ENCODE data around the gene EVPL.
"Not testable (repeated sequence)": the region's sequence is repeated elsewhere in the genome, so short reads cannot be mapped to it uniquely, and the experiment has no call there.

The EVPL gene

DNA sequence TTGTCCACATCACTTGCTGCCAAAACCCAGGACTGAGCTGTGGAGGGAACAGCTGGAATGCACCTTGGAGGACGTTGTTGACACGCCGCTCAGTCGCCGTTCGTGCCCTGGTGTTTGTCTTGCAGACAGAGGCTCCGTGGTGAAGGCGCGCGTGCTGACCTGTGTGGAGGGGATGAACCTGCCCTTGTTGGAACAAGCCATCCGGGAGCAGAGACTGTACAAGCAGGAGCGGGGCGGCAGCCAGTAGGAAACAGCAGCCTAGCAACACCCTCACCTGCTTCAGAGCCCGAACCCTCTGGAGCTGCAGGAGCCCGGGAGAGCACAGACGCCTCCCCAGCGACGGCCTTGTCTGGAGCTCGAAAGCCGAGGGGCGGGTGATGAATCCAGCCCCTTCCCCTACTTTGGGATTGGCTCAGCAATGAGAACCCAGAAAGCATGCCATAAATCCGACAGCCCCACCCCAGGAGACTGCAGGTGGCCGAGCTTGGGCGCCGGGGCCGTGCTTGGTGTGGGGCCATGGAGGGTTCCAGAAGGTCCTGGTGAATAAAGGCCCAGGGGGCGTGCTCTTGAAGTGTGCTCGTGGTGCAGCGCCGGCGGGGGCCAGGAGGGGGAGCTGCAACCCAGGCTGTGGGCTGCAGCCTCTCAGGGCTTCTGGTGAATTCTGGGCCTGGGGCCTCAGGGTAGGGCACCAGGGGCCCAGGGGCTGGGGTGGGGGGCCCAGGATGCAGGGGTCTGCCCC lies 26.9 kb downstream of the EVPL start:
- in situ Hi-C loops (cut with HindIII; ENCODE audit: low sequenced_read_pairs), result no loop called here

GRCh38 chr17:75998327-75998795 lies 28.7 kb downstream of the EVPL start:
- in situ Hi-C loops (cut with HindIII; ENCODE audit: low sequenced_read_pairs), result no loop called here

DNA sequence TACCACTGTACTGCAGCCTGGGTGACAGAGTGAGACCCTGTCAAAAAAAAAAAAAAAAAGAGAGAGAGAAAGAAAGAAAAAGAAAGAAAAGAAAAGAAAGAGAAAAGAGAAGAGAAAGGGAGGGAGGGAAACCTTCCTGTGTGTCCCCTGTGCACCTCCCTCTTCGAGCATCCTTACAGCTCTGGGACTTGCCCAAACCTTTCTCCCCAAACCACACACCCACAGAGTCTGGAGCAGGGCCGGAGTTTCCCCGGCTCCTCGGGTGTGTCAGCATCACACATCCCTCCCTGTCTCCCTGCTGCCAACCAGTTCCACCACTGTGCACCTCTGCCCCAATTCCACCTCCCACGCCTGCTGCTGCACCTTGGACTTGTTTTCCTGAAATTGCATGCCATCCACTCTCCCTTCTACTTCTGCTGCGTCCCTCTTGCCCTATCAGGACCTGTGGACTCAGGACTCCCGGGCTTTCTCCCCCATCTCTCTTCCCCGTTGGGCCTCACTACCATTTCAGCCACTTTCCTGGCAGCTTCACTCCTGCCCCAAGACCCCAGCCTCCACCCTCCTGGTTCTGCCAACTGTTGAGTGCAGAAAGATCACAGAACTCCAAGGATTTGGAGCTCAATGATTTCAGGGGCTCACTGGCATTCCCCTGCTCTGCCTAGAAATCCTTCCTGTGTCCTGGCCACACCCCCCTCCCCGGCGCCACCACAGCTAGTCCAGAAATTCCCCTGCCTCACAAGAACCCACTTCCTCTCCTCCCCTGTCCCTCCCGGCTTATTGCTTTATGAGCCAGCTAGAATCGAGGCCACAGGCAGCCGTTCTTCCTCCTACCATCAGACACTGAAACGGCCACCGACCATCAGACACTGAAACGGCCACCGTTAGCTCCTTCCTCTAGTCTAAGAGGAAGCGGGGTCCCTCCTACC lies 30.2 kb downstream of the EVPL start:
- in situ Hi-C loops (cut with HindIII; ENCODE audit: low sequenced_read_pairs), result no loop called here

DNA sequence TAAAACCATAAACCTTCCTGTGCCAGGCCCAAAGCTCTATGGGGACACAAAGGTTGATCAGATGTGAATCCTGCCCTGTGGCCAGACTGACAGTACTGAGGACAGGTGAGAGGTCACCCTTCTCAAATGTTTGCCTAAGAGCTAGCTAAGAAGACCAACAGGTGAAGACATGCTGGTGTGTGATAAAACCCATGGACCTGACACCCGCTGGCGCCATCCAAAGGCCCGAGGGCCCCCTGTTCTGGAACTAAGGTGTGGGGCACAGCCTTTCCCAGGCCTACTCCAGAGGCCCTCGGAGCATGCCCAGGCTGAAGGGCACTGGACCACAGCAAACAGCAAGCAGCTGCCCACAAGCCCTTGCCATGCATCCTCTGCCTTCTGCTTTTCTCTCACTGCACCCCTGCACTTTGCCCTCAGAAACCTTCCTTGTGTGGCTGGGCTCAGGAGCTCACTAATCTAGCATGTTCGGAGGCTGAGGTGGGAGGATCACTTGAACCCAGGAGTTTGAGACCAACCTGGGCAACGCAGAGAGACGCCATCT lies 31.7 kb downstream of the EVPL start:
- in situ Hi-C loops (cut with HindIII; ENCODE audit: low sequenced_read_pairs), result no loop called here

- in situ Hi-C loops (cut with HindIII; ENCODE audit: low sequenced_read_pairs), result no loop called here
Observed at GRCh38 chr17:75994802-75995370, 32.2 kb downstream of the EVPL start.

- in situ Hi-C loops (cut with HindIII; ENCODE audit: low sequenced_read_pairs), result no loop called here
Observed at GRCh38 chr17:75991396-75991795, 35.7 kb downstream of the EVPL start.

DNA sequence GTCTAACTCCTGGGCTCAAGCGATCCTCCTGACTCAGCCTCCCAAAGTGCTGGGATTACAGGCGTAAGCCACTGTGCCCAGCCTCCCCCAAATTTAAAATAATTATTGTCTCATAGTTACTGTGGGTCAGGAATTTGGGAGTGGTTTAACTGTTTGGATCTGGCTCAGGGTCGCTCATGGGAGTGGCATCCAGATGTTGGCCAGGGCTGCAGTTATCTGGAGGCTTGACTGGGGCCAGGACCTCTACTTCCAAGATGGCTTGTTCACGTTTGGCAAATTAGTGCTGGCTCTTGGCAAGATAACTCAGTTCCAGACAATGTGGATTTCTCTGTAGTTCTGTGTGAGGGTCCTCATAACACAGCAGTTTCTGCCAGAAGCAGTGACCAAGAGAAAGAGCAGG lies 40.1 kb downstream of the EVPL start:
- in situ Hi-C loops (cut with HindIII; ENCODE audit: low sequenced_read_pairs), result no loop called here

- in situ Hi-C loops (cut with HindIII; ENCODE audit: low sequenced_read_pairs), result no loop called here
Observed at GRCh38 chr17:75985986-75986385, 41.1 kb downstream of the EVPL start.

DNA sequence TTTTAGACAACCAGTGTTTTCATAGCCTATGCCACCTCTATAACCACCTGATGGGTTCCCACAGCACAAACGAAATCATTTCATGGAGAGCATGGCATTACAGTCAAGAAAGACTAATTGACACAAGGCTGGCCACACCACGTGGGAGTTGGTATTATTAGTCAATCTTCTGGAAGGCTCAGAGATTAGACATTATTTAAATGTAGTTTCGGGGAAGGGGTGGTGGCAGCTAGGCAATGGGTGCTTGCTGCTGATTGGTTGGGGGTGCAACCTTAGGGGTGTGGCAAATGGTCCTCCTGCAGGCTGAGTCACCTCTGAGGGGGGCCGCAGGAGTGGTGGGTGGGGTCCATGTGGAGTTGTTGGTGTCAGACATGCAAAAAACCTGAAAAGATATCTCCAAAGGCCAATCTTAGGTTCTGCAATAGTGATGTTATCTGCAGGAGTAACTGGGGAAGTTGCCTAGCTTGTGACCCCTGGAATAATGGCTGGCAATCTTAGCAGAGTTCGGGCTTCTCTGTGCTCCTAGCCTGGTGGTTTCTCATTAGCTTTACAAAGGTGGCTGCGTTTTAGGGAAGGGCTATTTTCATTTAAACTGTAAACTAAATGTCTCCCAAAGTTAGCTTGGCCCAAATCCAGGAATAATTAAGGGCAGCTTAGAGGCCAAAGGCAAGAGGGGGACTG lies 43.5 kb downstream of the EVPL start:
- in situ Hi-C loops (cut with HindIII; ENCODE audit: low sequenced_read_pairs), result no loop called here

GRCh38 chr17:75981019-75981615 lies 46.0 kb downstream of the EVPL start:
- in situ Hi-C loops (cut with HindIII; ENCODE audit: low sequenced_read_pairs), result no loop called here

GRCh38 chr17:75980188-75981018 lies 46.7 kb downstream of the EVPL start:
- in situ Hi-C loops (cut with HindIII; ENCODE audit: low sequenced_read_pairs), result no loop called here

DNA sequence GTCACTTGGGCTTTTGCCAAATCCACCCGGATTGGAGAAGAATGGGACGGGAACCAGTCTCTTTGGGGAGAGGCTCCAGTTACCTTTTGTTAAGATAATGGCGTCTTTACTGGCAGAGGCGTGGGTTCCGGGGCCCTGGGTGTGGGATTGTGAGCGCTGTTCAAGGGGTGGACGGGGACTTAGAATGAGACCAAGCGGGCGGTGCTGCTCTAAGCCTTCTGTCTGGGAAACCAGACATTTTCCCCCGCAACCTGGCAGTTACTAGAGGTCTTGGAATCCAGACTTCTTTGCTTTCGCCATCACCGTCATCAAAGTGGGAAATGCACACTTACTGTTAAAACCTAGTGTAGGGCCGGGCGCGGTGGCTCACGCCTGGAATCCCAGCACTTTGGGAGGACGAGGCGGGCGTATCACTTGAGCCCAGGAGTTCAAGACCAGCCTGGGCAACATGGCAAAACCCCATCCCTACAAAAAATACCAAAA lies 47.4 kb downstream of the EVPL start:
- in situ Hi-C loops (cut with HindIII; ENCODE audit: low sequenced_read_pairs), result no loop called here

DNA sequence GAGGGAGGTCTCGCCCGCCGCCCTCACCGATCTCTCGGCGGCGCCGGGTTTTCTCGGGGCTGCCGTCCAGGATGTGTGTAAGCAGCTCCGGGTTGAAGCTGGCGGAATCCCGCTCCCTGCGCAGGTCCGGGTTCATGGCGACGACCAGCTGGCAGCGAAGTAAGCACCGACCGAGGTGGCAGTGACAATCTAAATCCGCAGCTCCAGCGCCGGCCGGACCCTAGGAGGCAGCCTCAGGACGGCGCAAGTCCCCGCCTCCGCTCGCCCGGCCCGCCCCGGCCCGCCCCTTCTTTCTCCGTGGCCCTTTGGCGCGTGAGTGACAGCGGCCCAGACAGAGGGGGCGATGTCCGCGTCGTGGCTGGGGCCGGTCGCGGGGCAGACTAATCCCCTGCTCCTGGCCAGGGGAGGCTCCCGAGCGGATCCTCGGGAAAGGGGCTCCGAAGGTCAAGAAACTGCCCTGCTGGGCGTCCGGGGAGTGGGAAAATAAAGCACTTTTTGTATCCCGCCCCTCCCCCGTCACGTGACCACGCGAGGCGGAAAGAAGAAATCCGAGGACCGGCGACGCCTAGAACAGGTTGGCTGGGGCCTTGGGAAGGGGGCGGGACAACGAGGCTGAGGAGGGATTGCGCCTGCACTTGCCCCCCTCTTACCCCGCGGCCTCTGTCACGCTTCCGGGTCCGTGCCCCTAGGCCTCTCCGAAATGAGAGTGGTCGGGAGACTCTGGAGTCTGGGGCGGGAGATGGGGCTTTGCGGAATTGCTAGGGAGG lies 48.0 kb downstream of the EVPL start, which contains the start of the genes ACOX1 and TEN1:
Gene ACOX1 (minus strand): TSS at position 229 of the 767 bp plus-strand sequence. CDS start 93 bp downstream, at position 136.
Gene TEN1 (plus strand): TSS at position 303 of the 767 bp plus-strand sequence. CDS start 6,953 bp downstream, outside the sequence.
- in situ Hi-C loops (cut with HindIII; ENCODE audit: low sequenced_read_pairs), result no loop called here

- in situ Hi-C loops (cut with HindIII; ENCODE audit: low sequenced_read_pairs), result no loop called here
Observed at GRCh38 chr17:75976175-75976848, 50.8 kb downstream of the EVPL start.

DNA sequence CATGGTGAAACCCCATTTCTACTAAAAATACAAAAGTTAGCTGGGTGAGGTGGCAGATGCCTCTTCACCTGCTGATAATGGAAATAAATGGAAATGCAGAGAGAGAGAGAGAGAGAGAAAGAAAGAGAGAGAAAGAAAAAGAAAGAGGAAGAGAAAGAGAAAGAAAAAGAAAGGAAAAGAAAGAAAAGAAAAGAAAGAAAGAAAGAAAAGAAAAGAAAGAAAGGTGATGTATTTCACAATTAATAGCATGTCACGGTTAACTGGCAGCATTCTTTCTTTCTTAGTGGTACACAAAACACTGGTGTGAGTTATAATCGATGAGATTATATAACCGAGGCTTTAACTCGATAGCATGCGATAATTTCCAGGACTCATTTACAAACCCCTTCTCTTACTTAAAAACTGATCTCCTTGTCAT lies 51.3 kb downstream of the EVPL start:
- in situ Hi-C loops (cut with HindIII; ENCODE audit: low sequenced_read_pairs), result no loop called here

- in situ Hi-C loops (cut with HindIII; ENCODE audit: low sequenced_read_pairs), result not testable (repeated sequence)
Observed at GRCh38 chr17:75975187-75975586, 51.9 kb downstream of the EVPL start.

- in situ Hi-C loops (cut with HindIII; ENCODE audit: low sequenced_read_pairs), result no loop called here
Observed at GRCh38 chr17:75970626-75971025, 56.5 kb downstream of the EVPL start.
